Right lobe of liver (tissue), 4 donors: Measurements from ENCODE around the gene ADPRH.

ENCODE experiments used
- CTCF ChIP-seq, 4 donors: fragments of 200-600 bp in 3 of 4; fragments of 450-650 bp in 1 of 4; IDR thresholded peaks; one replicate each; pipeline versions ENCODE4 v1.5.1 to v1.8.0; 2016 to 2022; ENCODE audit warnings: antibody characterized with exemption in 4 of 4, mild to moderate bottlenecking in 2 of 4
- POLR2A ChIP-seq: fragments of 450-650 bp; IDR thresholded peaks from one replicate; pipeline ENCODE4 v1.6.1; 2017; ENCODE audit warnings: antibody characterized with exemption, mild to moderate bottlenecking
- donor health status: DM: no; HTN: no; CAD: no.
- donor health status: DM: no; HTN: no; CAD: no.
- donor health status: DM: no; HTN: yes; CAD: no.

GRCh38 chr3:119588112-119588511 is 8.8 kb downstream of the ADPRH start:
- TF ChIP-seq CTCF (IDR thresholded peaks at IDR 0.05) (no peak), POLR2A (no peak)
